PC-3 (cell line): Measurements from ENCODE around the gene OR5B3. TPM values are rescaled to one million over a fixed set of nuclear protein-coding genes. Genes with fewer than 3 reads are reported as not detected.

Source experiments
- ATAC-seq: fragments of 200-7000 bp; cut with Tn5 transposase; 2 replicates; pipeline ENCODE4 v1.9.1; 2020; ENCODE audit warnings: mild to moderate bottlenecking, moderate library complexity
- Bru-seq: library from RNA; stranded (reverse); fragments of 400-500 nt; gene quantifications from one replicate; lab custom pipeline; 2021; lab: Mats Ljungman, UMichigan
- BruChase-seq, 2 experiments: library from RNA; stranded (reverse); fragments of 400-500 nt; gene quantifications; one replicate each; lab custom pipeline; 2021; lab: Mats Ljungman, UMichigan
- BruUV-seq: library from RNA; stranded (reverse); fragments of 400-500 nt; replicated peaks from 2 replicates; lab custom pipeline; 2021; lab: Mats Ljungman, UMichigan
- CTCF ChIA-PET: fragments of 300-600 bp; sonication (Branson Sonifier 250); formaldehyde crosslinking; loops from one replicate; lab custom pipeline; 2022; ENCODE audit warnings: antibody characterized with exemption; lab: Charles Lee
- POLR2A ChIA-PET: fragments of 300-600 bp; sonication (Branson Sonifier 250); formaldehyde crosslinking; loops from one replicate; lab custom pipeline; 2022; ENCODE audit warnings: antibody characterized with exemption; ENCODE audit not compliant: unreplicated experiment; lab: Charles Lee
- DNase-seq: peaks from one replicate; pipeline ENCODE4 v3.0.0-alpha.2; 2015
- H2AFZ ChIP-seq: fragments of 300-600 bp; sonication (generic); 2 replicates; pipeline ENCODE4 v1.6.0; 2016; ENCODE audit warnings: antibody characterized with exemption, low read length
- H3F3A ChIP-seq: fragments of 300-600 bp; sonication (generic); one replicate; pipeline ENCODE4 v1.6.0; 2017; ENCODE audit warnings: antibody characterized with exemption, low read length, control low read depth, mild to moderate bottlenecking; ENCODE audit not compliant: unreplicated experiment
- H3K27ac ChIP-seq: fragments of 300-600 bp; sonication (generic); 2 replicates; pipeline ENCODE4 v1.5.1; 2016; ENCODE audit warnings: mild to moderate bottlenecking, low read length
- H3K27me3 ChIP-seq: fragments of 300-600 bp; sonication (generic); 2 replicates; pipeline ENCODE4 v1.6.1; 2016; ENCODE audit warnings: low read length, mixed read lengths
- H3K36me3 ChIP-seq: fragments of 300-600 bp; sonication (generic); 2 replicates; pipeline ENCODE4 v1.6.1; 2016; ENCODE audit warnings: low read depth, mixed run types, low read length, mixed read lengths
- H3K4me1 ChIP-seq: fragments of 300-600 bp; sonication (generic); 2 replicates; pipeline ENCODE4 v1.5.1; 2016; ENCODE audit warnings: low read length; ENCODE audit not compliant: insufficient read depth
- H3K4me2 ChIP-seq: fragments of 300-600 bp; sonication (generic); 2 replicates; pipeline ENCODE4 v1.6.0; 2016; ENCODE audit warnings: low read length
- H3K4me3 ChIP-seq: fragments of 300-600 bp; sonication (generic); 2 replicates; pipeline ENCODE4 v1.5.1; 2016; ENCODE audit warnings: mild to moderate bottlenecking, low read length, mixed read lengths
- H3K79me2 ChIP-seq: fragments of 300-600 bp; sonication (generic); 2 replicates; pipeline ENCODE4 v1.6.1; 2017; ENCODE audit warnings: low read length, mixed read lengths
- H3K9ac ChIP-seq: fragments of 300-600 bp; sonication (generic); 2 replicates; pipeline ENCODE4 v1.6.0; 2016; ENCODE audit warnings: mild to moderate bottlenecking, low read length
- H3K9me2 ChIP-seq: fragments of 300-600 bp; sonication (generic); replicated peaks from 2 replicates; pipeline ENCODE4 v1.6.1; 2016; ENCODE audit warnings: mixed run types, low read length, mixed read lengths
- H3K9me3 ChIP-seq: fragments of 300-600 bp; sonication (generic); 2 replicates; pipeline ENCODE4 v1.6.1; 2016; ENCODE audit warnings: low read length, mixed read lengths
- H4K20me1 ChIP-seq: fragments of 300-600 bp; sonication (generic); 2 replicates; pipeline ENCODE4 v1.6.1; 2016; ENCODE audit warnings: low read length, mixed read lengths
- EZH2 ChIP-seq: fragments of 300-600 bp; sonication (generic); IDR thresholded peaks from one replicate; pipeline ENCODE4 v1.6.1; 2017; ENCODE audit warnings: antibody characterized with exemption, mild to moderate bottlenecking, low read length; ENCODE audit not compliant: unreplicated experiment
- EZH2phosphoT487 ChIP-seq: fragments of 300-600 bp; sonication (generic); IDR thresholded peaks from 2 replicates; pipeline ENCODE4 v1.6.1; 2018; ENCODE audit warnings: mild to moderate bottlenecking, antibody characterized with exemption, low read length, borderline replicate concordance
- intact Hi-C: fragments of 100-400 bp; cut with micrococcal nuclease; formaldehyde crosslinking; loops from 2 replicates; pipeline ENCODE4 v1.9.0; 2023
- long read RNA-seq: library from polyadenylated mRNA; unstranded; transcript quantifications from one replicate; pipeline ENCODE4 v2.0.0, GENCODE V29; 2021; ENCODE audit not compliant: unreplicated experiment
- total RNA-seq: library from RNA; depleted of rRNA; stranded (reverse); fragments of >200 nt; gene quantifications from 2 replicates; pipeline ENCODE4 v1.2.3, GENCODE V29; 2014; rRNA removed
- TF ChIP-seq, protein P1 (sequence below): fragments of 300-600 bp; sonication (generic); conservative IDR thresholded peaks from 2 replicates; pipeline ENCODE4 v1.5.1; 2017; ENCODE audit warnings: antibody characterized with exemption, low read depth, mild to moderate bottlenecking, low read length

OR5B3 gene
- not detected in 2 replicates for total RNA-seq
- Bru-seq, nascent RNA, result not detected
- BruChase-seq, experiment 1, labeled RNA remaining after a 6-hour chase, result not detected
- BruChase-seq, experiment 2, labeled RNA remaining after a 2-hour chase, result percentile 11 among the genes with signal in this experiment
- long read RNA-seq, result 0 reads

- Histone ChIP-seq H3K79me2 (no peaks in the 10 kb centered on the region), H3K27ac (no peak within 1 kb of the TSS), H2AFZ (0 out of 2 replicates have a peak within 1 kb of the TSS, but pooled peaks have one; percentile 11), H3K4me1 (no peaks in the 10 kb centered on the region), H3K36me3 (no peaks in the 10 kb centered on the region), H3F3A (no peaks in the 10 kb centered on the region), H3K9me3 (peaks cover 5% of the 10 kb centered on the region; the same call in 1 of the 2 replicates), H3K4me2 (no peak within 1 kb of the TSS), H4K20me1 (no peaks in the 10 kb centered on the region), H3K9ac (no peak within 1 kb of the TSS), H3K9me2 (no peaks in the 10 kb centered on the region), H3K27me3 (no peaks in the 10 kb centered on the region), H3K4me3 (no peak within 1 kb of the TSS)
- TF ChIP-seq, protein P1, sequence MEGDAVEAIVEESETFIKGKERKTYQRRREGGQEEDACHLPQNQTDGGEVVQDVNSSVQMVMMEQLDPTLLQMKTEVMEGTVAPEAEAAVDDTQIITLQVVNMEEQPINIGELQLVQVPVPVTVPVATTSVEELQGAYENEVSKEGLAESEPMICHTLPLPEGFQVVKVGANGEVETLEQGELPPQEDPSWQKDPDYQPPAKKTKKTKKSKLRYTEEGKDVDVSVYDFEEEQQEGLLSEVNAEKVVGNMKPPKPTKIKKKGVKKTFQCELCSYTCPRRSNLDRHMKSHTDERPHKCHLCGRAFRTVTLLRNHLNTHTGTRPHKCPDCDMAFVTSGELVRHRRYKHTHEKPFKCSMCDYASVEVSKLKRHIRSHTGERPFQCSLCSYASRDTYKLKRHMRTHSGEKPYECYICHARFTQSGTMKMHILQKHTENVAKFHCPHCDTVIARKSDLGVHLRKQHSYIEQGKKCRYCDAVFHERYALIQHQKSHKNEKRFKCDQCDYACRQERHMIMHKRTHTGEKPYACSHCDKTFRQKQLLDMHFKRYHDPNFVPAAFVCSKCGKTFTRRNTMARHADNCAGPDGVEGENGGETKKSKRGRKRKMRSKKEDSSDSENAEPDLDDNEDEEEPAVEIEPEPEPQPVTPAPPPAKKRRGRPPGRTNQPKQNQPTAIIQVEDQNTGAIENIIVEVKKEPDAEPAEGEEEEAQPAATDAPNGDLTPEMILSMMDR, result no peak
- no peak for TF ChIP-seq EZH2
- TF ChIP-seq EZH2phosphoT487, result no peak
- BruUV-seq, result no TSS peak
- ChIA-PET CTCF (no interaction called here), POLR2A (no interaction called here)
- no peak for ATAC-seq
- no peak for DNase-seq
- intact Hi-C loops, result no loop called here
These were observed at the start of gene OR5B3 for GRCh38 chr11:58406774-58407173. Gene OR5B3, minus strand, starts transcription at chr11:58406874. Its CDS starts 3,465 bp downstream, at chr11:58403409.

DNA sequence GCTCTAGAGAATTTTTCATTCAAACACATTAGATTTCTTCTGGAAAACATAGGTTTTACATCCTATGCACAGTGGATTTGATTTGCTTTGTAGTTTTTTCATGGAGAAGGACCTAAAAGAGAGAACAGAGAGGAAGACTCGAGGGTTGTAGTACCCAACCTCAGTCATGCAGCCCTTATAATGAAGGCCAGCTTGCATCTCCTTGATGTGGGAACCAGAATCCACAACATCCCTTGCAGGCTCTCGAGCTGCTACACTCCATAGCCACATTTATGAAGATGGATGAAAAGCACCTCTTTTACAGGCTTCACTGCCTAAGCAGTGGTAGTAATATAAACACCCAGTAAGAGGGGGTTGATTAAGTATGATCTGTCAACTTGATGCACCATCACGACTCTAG is 44.9 kb upstream of the OR5B3 start:
- Histone ChIP-seq H3K27ac (no peak overlapping the region), H3K79me2 (no peaks in the 10 kb centered on the region), H3K9me3 (no peaks in the 10 kb centered on the region), H3K4me3 (no peak overlapping the region), H3K4me2 (no peak overlapping the region), H3K9me2 (no peaks in the 10 kb centered on the region), H3K4me1 (0 out of 2 replicates have a peak, but pooled peaks cover 6% of the 10 kb centered on the region), H3K27me3 (no peaks in the 10 kb centered on the region), H3K9ac (no peak overlapping the region), H4K20me1 (no peaks in the 10 kb centered on the region), H2AFZ (no peak overlapping the region), H3K36me3 (no peaks in the 10 kb centered on the region), H3F3A (no peaks in the 10 kb centered on the region)
- intact Hi-C loops, result no loop called here
- DNase-seq (no peak), ATAC-seq (no peak)
- ChIA-PET CTCF (no interaction called here), POLR2A (no interaction called here)
- TF ChIP-seq, protein P1, result no peak
- TF ChIP-seq EZH2 (no peak), EZH2phosphoT487 (no peak)
- no TSS peak for BruUV-seq

DNA sequence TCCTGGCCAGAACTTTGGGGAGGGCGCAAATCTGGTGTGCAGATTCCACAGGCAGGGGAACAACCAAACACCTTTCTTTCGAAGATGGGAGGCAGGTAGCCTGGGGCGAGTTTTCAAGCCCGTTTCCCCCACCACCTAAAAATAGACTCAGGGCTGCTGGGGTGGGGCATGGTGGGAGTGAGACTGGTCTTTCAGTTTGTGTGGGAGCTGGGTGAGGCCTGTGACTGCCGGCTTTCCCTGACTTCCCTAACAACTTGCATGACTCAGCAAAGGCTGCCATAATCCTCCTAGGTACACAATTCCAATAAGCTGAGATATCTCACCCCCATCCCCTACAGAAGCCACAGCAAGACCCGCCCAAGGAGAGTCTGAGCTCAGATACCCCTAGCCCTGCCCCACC is 39.6 kb upstream of the OR5B3 start:
- ChIA-PET POLR2A (no interaction called here), CTCF (interaction anchor here (0.9 kb wide), 1 partner anchor 22 kb away, joined by 5 read pairs; no protein-coding TSS in a partner anchor)
- no peak overlapping the region for H3K4me3 ChIP-seq
- no peaks in the 10 kb centered on the region for H3K27me3 ChIP-seq
- ATAC-seq, result no peak
- DNase-seq, result peak; percentile 25
- no peak for TF ChIP-seq EZH2phosphoT487
- TF ChIP-seq, protein P1, result no peak
- TF ChIP-seq EZH2, result no peak
- no peaks in the 10 kb centered on the region for H3K9me3 ChIP-seq
- H4K20me1 ChIP-seq, result no peaks in the 10 kb centered on the region
- no TSS peak for BruUV-seq
- H3K27ac ChIP-seq, result no peak overlapping the region
- H3K4me2 ChIP-seq, result no peak overlapping the region
- 0 out of 2 replicates have a peak, but pooled peaks cover 2% of the 10 kb centered on the region for H3K4me1 ChIP-seq
- no peaks in the 10 kb centered on the region for H3K36me3 ChIP-seq
- intact Hi-C loops, result no loop called here
- no peaks in the 10 kb centered on the region for H3K79me2 ChIP-seq
- peak overlapping the region; percentile 15; the same call in 1 of the 2 replicates for H2AFZ ChIP-seq
- H3F3A ChIP-seq, result no peaks in the 10 kb centered on the region
- H3K9me2 ChIP-seq, result no peaks in the 10 kb centered on the region
- H3K9ac ChIP-seq, result no peak overlapping the region
